Measurements from ENCODE around the gene FUBP3. TPM values are rescaled to one million over a fixed set of nuclear protein-coding genes. Genes with fewer than 3 reads are reported as not detected.
A peak's percentile ranks its signal among the peaks of the same experiment; 100 is the strongest.

The FUBP3 gene
- total RNA-seq, 1 experiment from 2014 or later = 78.6 TPM

- Histone ChIP-seq H3K9me3 (ENCODE audit: control insufficient read depth, low read depth, low read length) (no peaks in the 10 kb centered on the region), H2BK5ac (ENCODE audit: insufficient read length, low read length) (no peak overlapping the region), H3K23me2 (ENCODE audit: insufficient read length, low read depth, low read length, poor library complexity, severe bottlenecking) (no peaks in the 10 kb centered on the region), H4K5ac (ENCODE audit: insufficient read length, low read depth, low read length) (no peak overlapping the region), H3K79me2 (ENCODE audit: insufficient read depth, low read length) (no peaks in the 10 kb centered on the region), H2BK20ac (ENCODE audit: low read depth, low read length, poor library complexity, severe bottlenecking) (no peak overlapping the region), H3K4me2 (ENCODE audit: insufficient read depth, insufficient read length, low read length) (no peak overlapping the region), H3K18ac (ENCODE audit: insufficient read length, low read depth, low read length) (no peak overlapping the region), H2BK120ac (ENCODE audit: low read depth, low read length, poor library complexity, severe bottlenecking) (no peak overlapping the region), H3K23ac (ENCODE audit: insufficient read length, low read depth, low read length) (no peak overlapping the region), H2BK15ac (ENCODE audit: low read depth, low read length) (no peak overlapping the region), H4K8ac (replicated peaks; ENCODE audit: insufficient read length, low read depth, low read length) (no peak overlapping the region), H3K4me1 (ENCODE audit: insufficient read depth, low read length) (no peaks in the 10 kb centered on the region), H3K9ac (ENCODE audit: extremely low read depth, insufficient read length, low read length) (peak overlapping the region; percentile 29), H3K27me3 (ENCODE audit: insufficient read depth, low read length) (no peaks in the 10 kb centered on the region), H3K79me1 (ENCODE audit: insufficient read depth, low read depth, low read length, poor library complexity, severe bottlenecking) (peaks cover 2% of the 10 kb centered on the region), H3K27ac (ENCODE audit: insufficient read length, low read depth, low read length) (no peak overlapping the region), H3K14ac (ENCODE audit: insufficient read depth, low read length) (no peak overlapping the region), H4K20me1 (ENCODE audit: control insufficient read depth, insufficient read depth, insufficient read length) (no peaks in the 10 kb centered on the region), H3K4ac (ENCODE audit: low read depth, low read length) (no peak overlapping the region), H2AFZ (ENCODE audit: low read length) (no peak overlapping the region), H3T11ph (ENCODE audit: low read length) (no peak overlapping the region), H2BK12ac (ENCODE audit: insufficient read length, low read depth, low read length) (no peak overlapping the region), H2AK5ac (ENCODE audit: insufficient read length, low read length) (no peak overlapping the region), H3K56ac (ENCODE audit: insufficient read length, low read depth, low read length) (no peak overlapping the region), H4K91ac (ENCODE audit: insufficient read length, low read depth, low read length) (no peak overlapping the region)
- H3K27ac Mint-ChIP-seq = peak overlapping the region in 2 of 3 experiments; percentile 33 to 35; a peak in 5 of 7 replicates
- H3K27me3 Mint-ChIP-seq (ENCODE audit: low read depth) = no peaks in the 10 kb centered on the region
- H3K9me3 Mint-ChIP-seq = no peaks in the 10 kb centered on the region
- peaks cover 11 to 56% (median 38%) of the 10 kb centered on the region in 3 experiments; a peak in 6 of 7 replicates for H3K36me3 Mint-ChIP-seq (ENCODE audit: insufficient read depth in 1 of 3, low read depth in 3 of 3)
- no CpG with 5 or more reads among the region's 6 CpGs for WGBS (ENCODE audit: extremely low coverage, insufficient read length, low lambda C conversion rate)
- peaks cover 18 to 19% of the 10 kb centered on the region in 2 experiments for H3K4me1 Mint-ChIP-seq
- no peak for TF ChIP-seq CTCF (conservative IDR thresholded peaks at IDR 0.05)
- DNase-seq = no peak
- no peak overlapping the region for H3K4me3 Mint-ChIP-seq
Measured at GRCh38 chr9:130608554-130609134, 29.3 kb downstream of the FUBP3 start.

Data from H9 (cell line).